Activated T-helper 1 cell treated with Interleukin-2 at 50 U/mL for 16 hours (primary cell): ENCODE results near the gene LASP1.
"Not testable (repeated sequence)": the region's sequence is repeated elsewhere in the genome, so short reads cannot be mapped to it uniquely, and the experiment has no call there.

Experiments used
- DNase-seq: peaks from one replicate; pipeline ENCODE4 v3.0.0-alpha.2; 2020; ENCODE audit warnings: low read depth

LASP1 gene

GRCh38 chr17:38869526-38870258 is at the start of gene LASP1:
TSS of gene LASP1 (plus strand) at chr17:38870058. CDS start at chr17:38870190, 132 bp downstream.
- peak; percentile 88 for DNase-seq

DNA sequence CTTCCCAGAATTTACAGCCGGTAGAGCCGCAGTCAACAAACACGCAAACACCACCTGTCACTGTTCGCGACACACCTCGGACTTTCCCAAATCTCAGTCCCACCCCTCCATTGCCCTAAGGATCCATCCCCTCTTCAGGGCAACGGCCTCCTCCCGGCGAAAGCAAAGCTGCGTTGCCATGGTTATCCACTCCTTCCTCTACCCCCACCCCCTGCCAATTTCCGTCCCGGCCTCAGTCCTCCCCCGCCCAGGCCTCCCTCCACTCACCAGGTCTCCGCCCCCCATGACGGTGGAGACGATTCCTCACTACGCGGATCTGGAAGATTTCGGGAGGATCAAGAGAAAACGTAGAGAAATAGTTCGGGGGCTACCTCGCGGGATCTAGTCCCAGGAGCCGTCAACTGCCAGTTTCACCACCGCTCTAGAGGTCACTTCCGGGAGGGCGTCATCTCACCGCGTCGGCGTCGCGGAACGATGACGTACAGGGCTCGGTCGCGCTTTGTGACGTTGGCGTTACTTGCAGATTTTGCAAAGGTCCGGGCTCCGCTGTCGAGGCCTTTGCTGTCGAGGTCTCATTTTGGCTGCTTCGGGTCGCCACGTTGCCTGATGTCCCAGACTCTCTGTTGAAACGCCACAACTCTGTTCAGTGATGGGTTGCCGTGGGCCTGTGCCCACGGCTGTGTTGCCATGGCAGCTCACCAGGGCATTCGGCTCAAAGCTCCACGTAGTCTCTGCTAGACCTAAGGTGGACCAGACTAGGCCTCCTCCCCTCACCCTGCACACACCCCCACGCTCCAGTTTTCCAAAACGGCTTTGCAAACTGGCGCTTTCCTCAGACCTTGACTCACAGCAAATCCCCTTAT is 44.7 kb upstream of the LASP1 start, which contains the start of gene CWC25:
TSS of gene CWC25 (minus strand) at position 423 of the 863 bp plus-strand sequence. CDS start at position 285, 138 bp downstream.
- DNase-seq, result peak; percentile 90

- no peak for DNase-seq
These were observed 44.1 kb upstream of the LASP1 start for GRCh38 chr17:38825762-38826247.

- DNase-seq, result no peak
These were observed 25.5 kb upstream of the LASP1 start for GRCh38 chr17:38844261-38844757.

- no peak for DNase-seq
These were observed 21.3 kb upstream of the LASP1 start for GRCh38 chr17:38848557-38848891.

- no peak for DNase-seq
These were observed 20.8 kb upstream of the LASP1 start for GRCh38 chr17:38848939-38849605.

GRCh38 chr17:38850374-38850773 is 19.5 kb upstream of the LASP1 start:
- no peak for DNase-seq

GRCh38 chr17:38851434-38851833 is 18.4 kb upstream of the LASP1 start:
- no peak for DNase-seq

DNA sequence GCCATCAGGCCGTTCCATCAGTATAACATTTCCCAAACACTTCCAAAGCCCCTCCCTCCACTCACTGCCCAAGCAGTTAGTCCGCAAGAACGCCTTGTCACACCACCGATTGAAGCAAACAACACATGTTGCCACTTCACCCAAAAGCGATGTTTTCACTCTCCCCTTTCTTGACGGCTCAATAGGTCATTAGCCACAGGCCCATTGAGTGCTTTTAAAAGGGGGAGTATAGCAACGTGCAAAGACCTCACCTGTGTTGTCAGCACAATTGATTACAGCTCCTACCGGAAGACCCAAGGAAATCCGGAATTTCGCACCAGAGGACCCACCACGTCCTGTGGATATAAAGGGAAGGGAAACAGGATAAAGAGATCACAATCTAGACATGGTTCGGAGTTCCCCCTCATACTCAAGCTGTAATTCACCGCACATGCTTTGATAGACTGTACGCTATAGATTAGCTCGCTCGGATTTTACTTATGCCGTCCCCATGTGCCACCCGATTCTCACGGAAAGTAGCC is 17.0 kb upstream of the LASP1 start:
- no peak for DNase-seq

- DNase-seq, result peak; percentile 78
These were observed 16.3 kb upstream of the LASP1 start, which contains the start of gene RPL23 for GRCh38 chr17:38853292-38854219. TSS of gene RPL23 (minus strand) at chr17:38853721. CDS start at chr17:38853710, 11 bp downstream.

GRCh38 chr17:38855101-38855714 is 14.7 kb upstream of the LASP1 start:
- DNase-seq, result not testable (repeated sequence)

GRCh38 chr17:38857271-38857670 is 12.6 kb upstream of the LASP1 start:
- DNase-seq, result no peak

DNA sequence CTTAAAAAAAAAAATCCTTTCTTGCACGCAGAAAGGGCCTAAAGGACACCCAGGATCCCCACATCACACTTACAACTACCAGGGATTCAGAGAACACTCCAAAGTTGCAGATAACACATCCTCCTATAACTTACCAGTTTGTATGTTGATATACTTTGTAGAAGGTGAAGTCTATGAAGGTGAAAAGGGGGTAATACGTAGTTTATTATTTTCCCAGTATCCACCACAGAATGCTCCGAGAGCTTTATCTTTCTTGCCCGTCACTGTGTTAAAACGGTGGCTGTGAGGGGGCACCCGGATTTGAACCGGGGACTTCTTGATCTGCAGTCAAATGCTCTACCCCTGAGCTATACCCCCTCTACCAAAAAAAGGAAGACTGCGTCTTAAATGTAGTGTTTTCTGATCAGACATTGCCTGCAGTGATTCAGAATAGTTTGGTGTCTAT is 8.4 kb upstream of the LASP1 start:
- DNase-seq, result no peak

GRCh38 chr17:38864636-38865398 is 5.0 kb upstream of the LASP1 start:
- DNase-seq, result no peak

- peak; percentile 44 for DNase-seq
These were observed 2.5 kb upstream of the LASP1 start for GRCh38 chr17:38867179-38867967.

DNA sequence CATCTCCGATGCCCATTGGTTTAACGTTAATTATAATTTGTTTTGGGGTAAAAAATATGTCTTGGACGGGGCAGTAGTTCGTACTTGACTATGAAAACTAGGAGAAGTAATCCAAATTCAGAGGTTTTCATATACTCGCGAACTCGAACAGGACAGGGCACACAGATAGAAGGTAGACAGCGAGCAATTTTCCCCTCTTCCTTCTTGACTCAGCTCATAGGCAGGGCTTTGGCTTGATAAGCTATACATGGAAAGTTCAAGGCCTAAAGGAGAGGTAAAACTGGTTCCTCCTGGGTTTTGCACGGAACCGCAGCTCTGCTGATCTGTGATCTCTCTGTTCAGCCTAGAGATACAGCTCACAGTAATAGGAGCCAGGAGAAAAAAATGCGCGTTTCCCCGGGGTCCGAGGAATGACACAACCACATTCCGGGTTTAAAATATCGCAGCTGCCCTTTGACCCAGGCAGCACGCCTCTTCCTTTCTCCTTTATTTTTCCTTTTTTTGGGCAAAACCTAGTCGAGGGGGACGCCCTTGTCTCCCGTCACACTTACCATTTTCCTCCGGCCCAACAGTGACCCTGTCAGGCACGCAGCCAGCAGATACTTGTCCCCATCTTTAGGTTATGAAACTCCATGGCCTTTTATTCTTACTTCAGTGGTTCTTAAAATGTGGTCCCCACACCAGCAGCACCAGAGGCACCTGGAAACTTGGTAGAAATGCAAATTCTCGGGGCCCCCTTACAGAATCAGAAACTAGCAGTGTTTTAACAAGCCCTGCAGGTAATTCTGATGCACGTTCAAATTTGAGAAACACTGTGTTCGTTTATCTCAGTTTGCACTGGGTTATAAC is 1.7 kb upstream of the LASP1 start:
- DNase-seq, result no peak

GRCh38 chr17:38868817-38869525 is 887 bp upstream of the LASP1 start:
- DNase-seq, result peak; percentile 77
